Liver (tissue), 9 donors: Measurements from ENCODE around the gene CTNNBL1. TPM values are rescaled to one million over a fixed set of nuclear protein-coding genes. Genes with fewer than 3 reads are reported as not detected.

Experiments used
- DNase-seq: peaks from one replicate; pipeline ENCODE4 v3.0.0-alpha.2; 2017; ENCODE audit warnings: low spot score
- H3K27ac ChIP-seq, 2 donors: one replicate each; pipeline ENCODE4 v1.7.0; 2013; ENCODE audit warnings: inconsistent platforms in 2 of 2, low read length in 2 of 2, control low read depth in 1 of 2, low read depth in 1 of 2, mild to moderate bottlenecking in 1 of 2
- H3K27me3 ChIP-seq, 4 donors: one replicate each; pipeline versions ENCODE4 v1.6.1 to v1.7.0; 2013; ENCODE audit warnings: low read length in 3 of 4, inconsistent platforms in 1 of 4, mild to moderate bottlenecking in 1 of 4, moderate library complexity in 1 of 4; ENCODE audit not compliant: control insufficient read depth in 4 of 4, insufficient read depth in 4 of 4
- H3K36me3 ChIP-seq, 4 donors: one replicate each; pipeline versions ENCODE4 v1.6.1 to v1.7.0; 2013; ENCODE audit warnings: low read length in 3 of 4, mild to moderate bottlenecking in 3 of 4, low read depth in 1 of 4, moderate library complexity in 1 of 4; ENCODE audit not compliant: control insufficient read depth in 4 of 4, insufficient read depth in 3 of 4
- H3K4me1 ChIP-seq, 4 donors: one replicate each; pipeline versions ENCODE4 v1.6.1 to v1.7.0; 2013; ENCODE audit warnings: low read length in 3 of 4, mild to moderate bottlenecking in 3 of 4, moderate library complexity in 1 of 4; ENCODE audit not compliant: control insufficient read depth in 4 of 4, insufficient read depth in 4 of 4
- H3K4me3 ChIP-seq, 3 donors: one replicate each; pipeline versions ENCODE4 v1.6.1 to v1.7.0; 2013; ENCODE audit warnings: low read length in 3 of 3, control low read depth in 1 of 3, low read depth in 1 of 3, mild to moderate bottlenecking in 1 of 3
- H3K9ac ChIP-seq, 2 donors: one replicate each; pipeline ENCODE4 v1.7.0; 2013; ENCODE audit warnings: low read length in 2 of 2, mild to moderate bottlenecking in 2 of 2, moderate library complexity in 2 of 2, control low read depth in 1 of 2, low read depth in 1 of 2
- H3K9me3 ChIP-seq, 4 donors: one replicate each; pipeline versions ENCODE4 v1.6.1 to v1.7.0; 2013; ENCODE audit warnings: low read length in 3 of 4; ENCODE audit not compliant: control insufficient read depth in 4 of 4
- EGR1 ChIP-seq, 2 donors: IDR thresholded peaks; 2 replicates each; pipeline ENCODE4 v1.6.1; 2016 to 2018; ENCODE audit warnings: antibody characterized with exemption in 2 of 2, low read depth in 2 of 2
- FOXA1 ChIP-seq: IDR thresholded peaks from 2 replicates; pipeline ENCODE4 v1.6.1; 2016; ENCODE audit warnings: antibody characterized with exemption
- FOXA2 ChIP-seq: IDR thresholded peaks from 2 replicates; pipeline ENCODE4 v1.6.1; 2016; ENCODE audit warnings: antibody characterized with exemption
- GABPA ChIP-seq, 2 donors: IDR thresholded peaks in 1 of 2; conservative IDR thresholded peaks in 1 of 2; 2 replicates each; pipeline ENCODE4 v1.6.1; 2016; ENCODE audit warnings: antibody characterized with exemption in 2 of 2, mild to moderate bottlenecking in 1 of 2, moderate library complexity in 1 of 2
- HNF4A ChIP-seq, 2 donors: conservative IDR thresholded peaks; 2 replicates each; pipeline ENCODE4 v1.6.1; 2016; ENCODE audit warnings: antibody characterized with exemption in 2 of 2, mild to moderate bottlenecking in 2 of 2
- HNF4G ChIP-seq: IDR thresholded peaks from 2 replicates; pipeline ENCODE4 v1.6.1; 2016; ENCODE audit warnings: antibody characterized with exemption
- JUND ChIP-seq, 2 donors: IDR thresholded peaks; 2 replicates each; pipeline ENCODE4 v1.6.1; 2016; ENCODE audit warnings: antibody characterized with exemption in 2 of 2
- NR2F2 ChIP-seq: IDR thresholded peaks from 2 replicates; pipeline ENCODE4 v1.6.1; 2016; ENCODE audit warnings: antibody characterized with exemption
- RAD21 ChIP-seq, 2 donors: IDR thresholded peaks; 2 replicates each; pipeline ENCODE4 v1.6.1; 2016; ENCODE audit warnings: antibody characterized with exemption in 2 of 2, mild to moderate bottlenecking in 2 of 2
- RXRA ChIP-seq, 2 donors: IDR thresholded peaks; 2 replicates each; pipeline ENCODE4 v1.6.1; 2017 to 2018; ENCODE audit warnings: antibody characterized with exemption in 2 of 2, mild to moderate bottlenecking in 1 of 2
- SP1 ChIP-seq: IDR thresholded peaks from 2 replicates; pipeline ENCODE4 v1.6.1; 2018; ENCODE audit warnings: antibody characterized with exemption, mild to moderate bottlenecking
- TAF1 ChIP-seq: conservative IDR thresholded peaks from 2 replicates; pipeline ENCODE4 v1.6.1; 2016; ENCODE audit warnings: antibody characterized with exemption, mild to moderate bottlenecking
- YY1 ChIP-seq: IDR thresholded peaks from 2 replicates; pipeline ENCODE4 v1.6.1; 2016; ENCODE audit warnings: antibody characterized with exemption, mild to moderate bottlenecking
- WGBS: extraction: QIAGEN DNeasy Blood & Tissue Kit; methylation state at CpG from one replicate; pipeline ENCODE4 v1.1.7; 2013; 5-methylcytosine and 5-hydroxymethylcytosine counted together
- polyA plus RNA-seq, 2 donors: library from polyadenylated mRNA; stranded (reverse) in 1 of 2; unstranded in 1 of 2; fragments of 200-250 nt in 1 of 2; fragments of >200 nt in 1 of 2; fragmentation: Nextera tagmentation in 1 of 2; extraction: Ambion mirVana in 1 of 2; gene quantifications; one replicate each; pipeline versions ENCODE4 v1.2.1 to v1.2.3, GENCODE V29; 2013 to 2015
- total RNA-seq, 2 donors: library from RNA; depleted of rRNA; stranded (reverse); fragments of >200 nt; gene quantifications; one replicate each; pipeline ENCODE4 v1.2.3, GENCODE V29; 2014
- TF ChIP-seq, protein P1 (sequence below): fragments of 150-350 bp; IDR thresholded peaks from 2 replicates; pipeline ENCODE4 v1.5.1; 2017; ENCODE audit warnings: improper control_type of control experiment, low read depth, low read length; ENCODE audit not compliant: missing input control
- TF ChIP-seq, protein P2 (sequence below): IDR thresholded peaks from 2 replicates; pipeline ENCODE4 v1.6.1; 2016; ENCODE audit warnings: antibody characterized with exemption
- TF ChIP-seq, protein P3 (sequence below): IDR thresholded peaks from 2 replicates; pipeline ENCODE4 v1.6.1; 2016; ENCODE audit warnings: antibody characterized with exemption
- TF ChIP-seq, protein P4 (sequence below): IDR thresholded peaks from 2 replicates; pipeline ENCODE4 v1.6.1; 2016; ENCODE audit warnings: antibody characterized with exemption, mild to moderate bottlenecking
- donor health status: healthy.
- donor health status: healthy.
- donor health status: healthy.
- donor health status: healthy.
- donor health status: healthy.

CTNNBL1 gene
- total and polyA plus RNA-seq, 4 donors: 18.3 to 25.4 (median 20.3) TPM

DNA sequence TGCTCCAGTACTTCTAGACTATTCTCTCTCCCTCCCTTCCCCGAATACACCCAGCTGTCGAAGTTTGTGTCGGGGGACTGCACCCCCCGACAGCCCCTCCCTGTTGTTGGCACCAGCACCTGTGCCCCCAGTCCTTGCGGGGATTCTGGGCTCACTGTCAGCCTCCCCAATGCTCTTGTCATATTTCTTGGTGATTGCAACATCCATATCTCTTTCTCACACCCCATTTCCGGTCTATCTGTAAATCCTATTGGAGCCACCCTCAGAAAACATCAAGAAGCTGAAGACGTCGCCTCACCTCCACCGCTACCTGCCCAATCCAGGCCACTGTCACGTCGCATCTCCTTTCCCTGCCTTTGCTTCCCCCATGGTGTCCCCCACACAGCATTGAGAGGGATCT is 176.5 kb downstream of the CTNNBL1 start:
- Histone ChIP-seq H3K9me3 (no peaks in the 10 kb centered on the region), H3K4me3 (no peak overlapping the region), H3K27ac (no peak overlapping the region), H3K9ac (no peak overlapping the region), H3K36me3 (peaks cover 8 to 57% (median 19%) of the 10 kb centered on the region in 4 donors), H3K4me1 (peaks cover 0 to 9% (median 2%) of the 10 kb centered on the region in 4 donors), H3K27me3 (no peaks in the 10 kb centered on the region)
- TF ChIP-seq NR2F2 (no peak), YY1 (no peak), HNF4G (no peak), RXRA (IDR thresholded peaks at IDR 0.05) (no peak), RAD21 (IDR thresholded peaks at IDR 0.05) (no peak), TAF1 (no peak), SP1 (no peak), EGR1 (IDR thresholded peaks at IDR 0.05; ENCODE audit: low read depth in 2 of 2) (no peak), JUND (IDR thresholded peaks at IDR 0.05) (no peak), FOXA1 (no peak), GABPA (IDR thresholded peaks at IDR 0.05 in 1 of 2, conservative IDR thresholded peaks at IDR 0.05 in 1 of 2) (no peak)
- TF ChIP-seq, protein P1, sequence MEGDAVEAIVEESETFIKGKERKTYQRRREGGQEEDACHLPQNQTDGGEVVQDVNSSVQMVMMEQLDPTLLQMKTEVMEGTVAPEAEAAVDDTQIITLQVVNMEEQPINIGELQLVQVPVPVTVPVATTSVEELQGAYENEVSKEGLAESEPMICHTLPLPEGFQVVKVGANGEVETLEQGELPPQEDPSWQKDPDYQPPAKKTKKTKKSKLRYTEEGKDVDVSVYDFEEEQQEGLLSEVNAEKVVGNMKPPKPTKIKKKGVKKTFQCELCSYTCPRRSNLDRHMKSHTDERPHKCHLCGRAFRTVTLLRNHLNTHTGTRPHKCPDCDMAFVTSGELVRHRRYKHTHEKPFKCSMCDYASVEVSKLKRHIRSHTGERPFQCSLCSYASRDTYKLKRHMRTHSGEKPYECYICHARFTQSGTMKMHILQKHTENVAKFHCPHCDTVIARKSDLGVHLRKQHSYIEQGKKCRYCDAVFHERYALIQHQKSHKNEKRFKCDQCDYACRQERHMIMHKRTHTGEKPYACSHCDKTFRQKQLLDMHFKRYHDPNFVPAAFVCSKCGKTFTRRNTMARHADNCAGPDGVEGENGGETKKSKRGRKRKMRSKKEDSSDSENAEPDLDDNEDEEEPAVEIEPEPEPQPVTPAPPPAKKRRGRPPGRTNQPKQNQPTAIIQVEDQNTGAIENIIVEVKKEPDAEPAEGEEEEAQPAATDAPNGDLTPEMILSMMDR: no peak
- TF ChIP-seq, protein P2, sequence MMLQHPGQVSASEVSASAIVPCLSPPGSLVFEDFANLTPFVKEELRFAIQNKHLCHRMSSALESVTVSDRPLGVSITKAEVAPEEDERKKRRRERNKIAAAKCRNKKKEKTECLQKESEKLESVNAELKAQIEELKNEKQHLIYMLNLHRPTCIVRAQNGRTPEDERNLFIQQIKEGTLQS: no peak
- TF ChIP-seq, protein P3, sequence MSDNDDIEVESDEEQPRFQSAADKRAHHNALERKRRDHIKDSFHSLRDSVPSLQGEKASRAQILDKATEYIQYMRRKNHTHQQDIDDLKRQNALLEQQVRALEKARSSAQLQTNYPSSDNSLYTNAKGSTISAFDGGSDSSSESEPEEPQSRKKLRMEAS: no peak
- DNase-seq: no peak
- 87% methylated on average over 11 of the region's 11 CpGs for WGBS

DNA sequence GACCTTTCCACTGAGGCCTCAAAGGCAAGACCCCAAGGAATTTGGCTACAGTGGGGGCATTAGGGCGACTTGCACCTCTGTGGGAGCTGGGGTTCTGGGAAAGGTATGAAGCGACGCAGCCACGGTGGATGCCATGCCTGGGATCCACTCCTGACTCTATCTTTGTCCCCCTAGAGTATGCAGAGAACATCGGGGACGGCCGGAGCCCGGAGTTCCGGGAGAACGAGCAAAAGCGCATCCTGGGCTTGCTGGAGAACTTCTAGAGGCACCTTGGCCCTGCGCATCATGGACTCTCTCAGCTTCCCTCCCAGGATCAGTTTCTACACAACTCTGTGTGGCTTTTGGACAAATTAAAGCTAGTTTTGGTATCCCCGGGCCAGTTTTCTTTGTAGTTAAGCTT is 177.9 kb downstream of the CTNNBL1 start:
- Histone ChIP-seq H3K36me3 (peaks cover 8 to 49% (median 19%) of the 10 kb centered on the region in 4 donors), H3K27ac (no peak overlapping the region), H3K27me3 (no peaks in the 10 kb centered on the region), H3K4me1 (peaks cover 0 to 9% (median 2%) of the 10 kb centered on the region in 4 donors), H3K9me3 (no peaks in the 10 kb centered on the region), H3K9ac (no peak overlapping the region), H3K4me3 (no peak overlapping the region)
- 97% methylated on average over 13 of the region's 13 CpGs for WGBS
- TF ChIP-seq, protein P3: no peak
- TF ChIP-seq RXRA (IDR thresholded peaks at IDR 0.05) (no peak), NR2F2 (no peak), TAF1 (no peak), HNF4A (conservative IDR thresholded peaks at IDR 0.05) (no peak), GABPA (IDR thresholded peaks at IDR 0.05 in 1 of 2, conservative IDR thresholded peaks at IDR 0.05 in 1 of 2) (no peak), FOXA2 (no peak), RAD21 (IDR thresholded peaks at IDR 0.05) (no peak), SP1 (no peak)
- TF ChIP-seq, protein P2: no peak
- TF ChIP-seq, protein P4, sequence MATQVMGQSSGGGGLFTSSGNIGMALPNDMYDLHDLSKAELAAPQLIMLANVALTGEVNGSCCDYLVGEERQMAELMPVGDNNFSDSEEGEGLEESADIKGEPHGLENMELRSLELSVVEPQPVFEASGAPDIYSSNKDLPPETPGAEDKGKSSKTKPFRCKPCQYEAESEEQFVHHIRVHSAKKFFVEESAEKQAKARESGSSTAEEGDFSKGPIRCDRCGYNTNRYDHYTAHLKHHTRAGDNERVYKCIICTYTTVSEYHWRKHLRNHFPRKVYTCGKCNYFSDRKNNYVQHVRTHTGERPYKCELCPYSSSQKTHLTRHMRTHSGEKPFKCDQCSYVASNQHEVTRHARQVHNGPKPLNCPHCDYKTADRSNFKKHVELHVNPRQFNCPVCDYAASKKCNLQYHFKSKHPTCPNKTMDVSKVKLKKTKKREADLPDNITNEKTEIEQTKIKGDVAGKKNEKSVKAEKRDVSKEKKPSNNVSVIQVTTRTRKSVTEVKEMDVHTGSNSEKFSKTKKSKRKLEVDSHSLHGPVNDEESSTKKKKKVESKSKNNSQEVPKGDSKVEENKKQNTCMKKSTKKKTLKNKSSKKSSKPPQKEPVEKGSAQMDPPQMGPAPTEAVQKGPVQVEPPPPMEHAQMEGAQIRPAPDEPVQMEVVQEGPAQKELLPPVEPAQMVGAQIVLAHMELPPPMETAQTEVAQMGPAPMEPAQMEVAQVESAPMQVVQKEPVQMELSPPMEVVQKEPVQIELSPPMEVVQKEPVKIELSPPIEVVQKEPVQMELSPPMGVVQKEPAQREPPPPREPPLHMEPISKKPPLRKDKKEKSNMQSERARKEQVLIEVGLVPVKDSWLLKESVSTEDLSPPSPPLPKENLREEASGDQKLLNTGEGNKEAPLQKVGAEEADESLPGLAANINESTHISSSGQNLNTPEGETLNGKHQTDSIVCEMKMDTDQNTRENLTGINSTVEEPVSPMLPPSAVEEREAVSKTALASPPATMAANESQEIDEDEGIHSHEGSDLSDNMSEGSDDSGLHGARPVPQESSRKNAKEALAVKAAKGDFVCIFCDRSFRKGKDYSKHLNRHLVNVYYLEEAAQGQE: no peak
- DNase-seq: no peak
